ENCODE data around the gene EHD1. TPM values are rescaled to one million over a fixed set of nuclear protein-coding genes. Genes with fewer than 3 reads are reported as not detected.

The EHD1 gene
- total RNA-seq, 2 donors from 2014 or later = 67.4 to 140 TPM

GRCh38 chr11:64845129-64845775 lies 33.2 kb downstream of the EHD1 start:
- no peak overlapping the region for H3K27ac ChIP-seq
- ATAC-seq (ENCODE audit: insufficient number of reproducible peaks, low FRiP score, low read depth) = no peak
- H3K4me3 ChIP-seq = peak overlapping the region; percentile 70
- DNase-seq (ENCODE audit: low spot score) = no peak
- no peak for TF ChIP-seq CTCF (IDR thresholded peaks at IDR 0.05)
- H3K27me3 ChIP-seq (replicated peaks; ENCODE audit: insufficient read depth) = no peaks in the 10 kb centered on the region
- no peaks in the 10 kb centered on the region for H3K36me3 ChIP-seq
- H3K4me1 ChIP-seq (ENCODE audit: control insufficient read depth in 1 of 2, low read depth in 2 of 2) = peaks cover 14 to 37% of the 10 kb centered on the region in 2 donors
- H3K9me3 ChIP-seq = no peaks in the 10 kb centered on the region

- ATAC-seq (ENCODE audit: insufficient number of reproducible peaks, low FRiP score, low read depth) = no peak
- H3K4me3 ChIP-seq = peak within 1 kb of the TSS; percentile 70
- H3K36me3 ChIP-seq = no peaks in the 10 kb centered on the region
- TF ChIP-seq CTCF (IDR thresholded peaks at IDR 0.05) = peak; percentile 54
- H3K27ac ChIP-seq = no peak within 1 kb of the TSS
- H3K4me1 ChIP-seq (ENCODE audit: control insufficient read depth in 1 of 2, low read depth in 2 of 2) = peaks cover 7 to 29% of the 10 kb centered on the region in 2 donors
- DNase-seq (ENCODE audit: low spot score) = no peak
- no peaks in the 10 kb centered on the region for H3K9me3 ChIP-seq
- no peaks in the 10 kb centered on the region for H3K27me3 ChIP-seq (replicated peaks; ENCODE audit: insufficient read depth)
Measured at GRCh38 chr11:64844330-64845128, 33.9 kb downstream of the EHD1 start, which contains the start of gene CDC42BPG. TSS of gene CDC42BPG (minus strand) at chr11:64844653. CDS start at chr11:64844569, 84 bp downstream.

- ATAC-seq (ENCODE audit: insufficient number of reproducible peaks, low FRiP score, low read depth) (no peak), DNase-seq (ENCODE audit: low spot score) (no peak)
- Histone ChIP-seq H3K4me3 (peak overlapping the region; percentile 70), H3K36me3 (no peaks in the 10 kb centered on the region), H3K4me1 (ENCODE audit: control insufficient read depth in 1 of 2, low read depth in 2 of 2) (peaks cover 3 to 22% of the 10 kb centered on the region in 2 donors), H3K27ac (no peak overlapping the region), H3K27me3 (replicated peaks; ENCODE audit: insufficient read depth) (no peaks in the 10 kb centered on the region), H3K9me3 (no peaks in the 10 kb centered on the region)
- TF ChIP-seq CTCF (IDR thresholded peaks at IDR 0.05) = no peak
Measured at GRCh38 chr11:64843686-64844329, 34.6 kb downstream of the EHD1 start.

GRCh38 chr11:64842851-64843685 lies 35.4 kb downstream of the EHD1 start:
- DNase-seq (ENCODE audit: low spot score) (no peak), ATAC-seq (ENCODE audit: insufficient number of reproducible peaks, low FRiP score, low read depth) (no peak)
- no peaks in the 10 kb centered on the region for H3K36me3 ChIP-seq
- no peak overlapping the region for H3K27ac ChIP-seq
- TF ChIP-seq CTCF (IDR thresholded peaks at IDR 0.05) = no peak
- no peak overlapping the region for H3K4me3 ChIP-seq
- H3K27me3 ChIP-seq (replicated peaks; ENCODE audit: insufficient read depth) = no peaks in the 10 kb centered on the region
- H3K9me3 ChIP-seq = no peaks in the 10 kb centered on the region
- H3K4me1 ChIP-seq (ENCODE audit: control insufficient read depth in 1 of 2, low read depth in 2 of 2) = peaks cover 3 to 17% of the 10 kb centered on the region in 2 donors

Data from thoracic aorta (tissue), 2 donors.